MCF 10A (cell line): Measurements from ENCODE around the gene TNFRSF8. TPM values are rescaled to one million over a fixed set of nuclear protein-coding genes. Genes with fewer than 3 reads are reported as not detected.

ENCODE experiments used
- BruUV-seq: library from RNA; stranded (reverse); fragments of 400-500 nt; replicated peaks from 2 replicates; lab custom pipeline; 2021; lab: Mats Ljungman, UMichigan
- CTCF ChIA-PET: fragments of 300-600 bp; sonication (Branson Sonifier 250); formaldehyde crosslinking; extraction: SDS; loops from one replicate; lab custom pipeline; 2021; ENCODE audit warnings: antibody characterized with exemption, inconsistent platforms; lab: Yijun Ruan, JAX
- POLR2A ChIA-PET: fragments of 300-600, 350-650 bp; sonication (Branson Sonifier 250); formaldehyde crosslinking; extraction: SDS; loops from one replicate; lab custom pipeline; 2020; ENCODE audit warnings: antibody characterized with exemption, inconsistent platforms; lab: Yijun Ruan, JAX
- DNase-seq: peaks from one replicate; pipeline ENCODE4 v3.0.0-alpha.2; 2018; ENCODE audit not compliant: unreplicated experiment
- H3K27ac Mint-ChIP-seq: one replicate; pipeline ENCODE4 v1.8.0; 2022; ENCODE audit warnings: mild to moderate bottlenecking, low read depth, mixed read lengths; ENCODE audit not compliant: unreplicated experiment
- H3K27me3 Mint-ChIP-seq: one replicate; pipeline ENCODE4 v1.8.0; 2022; ENCODE audit warnings: mixed read lengths; ENCODE audit not compliant: insufficient read depth, unreplicated experiment
- H3K36me3 Mint-ChIP-seq: one replicate; pipeline ENCODE4 v1.8.0; 2022; ENCODE audit warnings: mild to moderate bottlenecking, moderate library complexity, mixed read lengths; ENCODE audit not compliant: insufficient read depth, unreplicated experiment
- H3K4me1 Mint-ChIP-seq: one replicate; pipeline ENCODE4 v1.8.0; 2022; ENCODE audit warnings: mixed read lengths; ENCODE audit not compliant: insufficient read depth, unreplicated experiment
- H3K4me3 Mint-ChIP-seq: one replicate; pipeline ENCODE4 v1.8.0; 2022; ENCODE audit warnings: mild to moderate bottlenecking, moderate library complexity, mixed read lengths; ENCODE audit not compliant: unreplicated experiment
- H3K9me3 Mint-ChIP-seq: one replicate; pipeline ENCODE4 v1.8.0; 2022; ENCODE audit warnings: mixed read lengths; ENCODE audit not compliant: unreplicated experiment
- intact Hi-C: fragments of 100-400 bp; cut with micrococcal nuclease; formaldehyde crosslinking; loops from 2 replicates; pipeline ENCODE4 v1.14.1; 2022
- total RNA-seq: library from RNA; stranded (reverse); gene quantifications from 2 replicates; pipeline ENCODE4 v1.2.3, GENCODE V29; 2022
- TF ChIP-seq, protein P1 (sequence below): fragments of 200-600 bp; IDR thresholded peaks from one replicate; pipeline ENCODE4 v1.8.0; 2022; ENCODE audit warnings: antibody characterized with exemption, mild to moderate bottlenecking; ENCODE audit not compliant: unreplicated experiment

Gene TNFRSF8
- total RNA-seq, 1 experiment from 2014 or later: not detected

DNA sequence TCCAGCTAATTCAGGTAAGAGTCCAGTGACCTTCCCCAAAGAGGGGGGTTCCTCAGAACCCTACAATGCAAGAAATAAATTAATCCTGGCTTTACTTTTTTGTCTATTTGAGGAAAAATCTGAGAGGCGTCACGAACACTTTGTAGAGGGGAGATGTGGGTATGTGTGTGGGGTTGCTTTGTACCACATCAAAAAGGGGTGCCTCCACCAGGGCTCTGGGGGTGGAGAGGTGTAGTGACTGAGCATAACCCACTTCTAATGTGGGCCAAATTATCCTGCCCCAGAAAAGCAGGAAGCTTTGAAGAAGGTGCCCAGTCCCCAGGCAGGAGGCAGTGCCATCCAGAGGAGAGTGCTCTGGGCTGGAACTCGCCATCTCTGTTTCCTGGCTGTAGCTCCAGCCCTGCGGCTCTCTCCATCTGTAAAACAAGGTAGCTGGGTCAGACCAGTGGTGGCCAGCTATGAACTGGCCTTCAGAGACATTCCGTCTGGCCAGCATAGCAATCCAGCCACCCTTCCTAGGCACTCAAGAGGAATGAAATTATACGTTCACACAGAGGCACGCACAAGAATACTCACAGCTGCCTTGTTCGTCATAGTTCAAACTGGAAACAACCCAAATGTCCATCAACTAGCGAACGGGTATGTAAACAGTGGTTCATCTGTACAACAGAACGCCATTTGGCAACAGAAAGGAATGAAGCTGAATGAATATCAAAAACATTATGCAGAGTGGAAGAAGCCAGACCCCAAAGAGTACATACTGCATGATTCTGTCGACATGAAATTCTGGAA is 58.3 kb downstream of the TNFRSF8 start:
- TF ChIP-seq, protein P1, sequence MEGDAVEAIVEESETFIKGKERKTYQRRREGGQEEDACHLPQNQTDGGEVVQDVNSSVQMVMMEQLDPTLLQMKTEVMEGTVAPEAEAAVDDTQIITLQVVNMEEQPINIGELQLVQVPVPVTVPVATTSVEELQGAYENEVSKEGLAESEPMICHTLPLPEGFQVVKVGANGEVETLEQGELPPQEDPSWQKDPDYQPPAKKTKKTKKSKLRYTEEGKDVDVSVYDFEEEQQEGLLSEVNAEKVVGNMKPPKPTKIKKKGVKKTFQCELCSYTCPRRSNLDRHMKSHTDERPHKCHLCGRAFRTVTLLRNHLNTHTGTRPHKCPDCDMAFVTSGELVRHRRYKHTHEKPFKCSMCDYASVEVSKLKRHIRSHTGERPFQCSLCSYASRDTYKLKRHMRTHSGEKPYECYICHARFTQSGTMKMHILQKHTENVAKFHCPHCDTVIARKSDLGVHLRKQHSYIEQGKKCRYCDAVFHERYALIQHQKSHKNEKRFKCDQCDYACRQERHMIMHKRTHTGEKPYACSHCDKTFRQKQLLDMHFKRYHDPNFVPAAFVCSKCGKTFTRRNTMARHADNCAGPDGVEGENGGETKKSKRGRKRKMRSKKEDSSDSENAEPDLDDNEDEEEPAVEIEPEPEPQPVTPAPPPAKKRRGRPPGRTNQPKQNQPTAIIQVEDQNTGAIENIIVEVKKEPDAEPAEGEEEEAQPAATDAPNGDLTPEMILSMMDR: no peak
- peak; percentile 26 for DNase-seq
- Mint-ChIP-seq H3K27ac (no peak overlapping the region), H3K4me1 (no peaks in the 10 kb centered on the region), H3K27me3 (peaks cover 28% of the 10 kb centered on the region), H3K9me3 (no peaks in the 10 kb centered on the region), H3K4me3 (no peak overlapping the region), H3K36me3 (no peaks in the 10 kb centered on the region)
- CTCF ChIA-PET: interaction anchor here (1.1 to 11.7 kb wide), 2 partner anchors 85 to 108 kb away, joined by 3 to 316 read pairs; no protein-coding TSS in a partner anchor
- POLR2A ChIA-PET: interaction anchor here (1.0 kb wide), 1 partner anchor 92 kb away, joined by 3 read pairs; no protein-coding TSS in a partner anchor
- intact Hi-C loops: no loop called here
- no TSS peak for BruUV-seq

DNA sequence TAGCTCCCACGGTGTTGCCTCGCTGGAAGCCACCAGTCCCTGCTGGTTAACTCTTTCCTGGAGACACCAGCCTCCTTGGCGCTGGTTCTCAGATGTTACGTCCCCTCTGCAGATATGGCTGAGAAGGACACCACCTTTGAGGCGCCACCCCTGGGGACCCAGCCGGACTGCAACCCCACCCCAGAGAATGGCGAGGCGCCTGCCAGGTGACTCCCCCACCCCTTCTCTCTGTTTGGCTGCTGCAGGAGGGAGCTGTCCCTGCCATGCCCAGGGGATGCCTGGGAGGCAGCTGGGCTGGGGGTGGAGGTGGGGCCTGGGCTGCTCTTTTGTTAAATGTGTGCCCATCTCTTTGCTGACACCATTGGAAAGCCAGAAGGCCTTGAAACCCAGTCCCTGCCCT is 60.1 kb downstream of the TNFRSF8 start:
- Mint-ChIP-seq H3K36me3 (no peaks in the 10 kb centered on the region), H3K4me1 (no peaks in the 10 kb centered on the region), H3K27ac (no peak overlapping the region), H3K4me3 (no peak overlapping the region), H3K27me3 (peaks cover 28% of the 10 kb centered on the region), H3K9me3 (no peaks in the 10 kb centered on the region)
- intact Hi-C loops: no loop called here
- ChIA-PET CTCF (interaction anchor here (1.2 to 11.7 kb wide), 6 partner anchors 33 to 106 kb away, joined by 3 to 316 read pairs (median 4); no protein-coding TSS in a partner anchor), POLR2A (interaction anchor here (0.6 to 1.6 kb wide), 3 partner anchors 16 to 172 kb away, joined by 3 read pairs; no protein-coding TSS in a partner anchor)
- no peak for DNase-seq
- BruUV-seq: no TSS peak
- TF ChIP-seq, protein P1: no peak

DNA sequence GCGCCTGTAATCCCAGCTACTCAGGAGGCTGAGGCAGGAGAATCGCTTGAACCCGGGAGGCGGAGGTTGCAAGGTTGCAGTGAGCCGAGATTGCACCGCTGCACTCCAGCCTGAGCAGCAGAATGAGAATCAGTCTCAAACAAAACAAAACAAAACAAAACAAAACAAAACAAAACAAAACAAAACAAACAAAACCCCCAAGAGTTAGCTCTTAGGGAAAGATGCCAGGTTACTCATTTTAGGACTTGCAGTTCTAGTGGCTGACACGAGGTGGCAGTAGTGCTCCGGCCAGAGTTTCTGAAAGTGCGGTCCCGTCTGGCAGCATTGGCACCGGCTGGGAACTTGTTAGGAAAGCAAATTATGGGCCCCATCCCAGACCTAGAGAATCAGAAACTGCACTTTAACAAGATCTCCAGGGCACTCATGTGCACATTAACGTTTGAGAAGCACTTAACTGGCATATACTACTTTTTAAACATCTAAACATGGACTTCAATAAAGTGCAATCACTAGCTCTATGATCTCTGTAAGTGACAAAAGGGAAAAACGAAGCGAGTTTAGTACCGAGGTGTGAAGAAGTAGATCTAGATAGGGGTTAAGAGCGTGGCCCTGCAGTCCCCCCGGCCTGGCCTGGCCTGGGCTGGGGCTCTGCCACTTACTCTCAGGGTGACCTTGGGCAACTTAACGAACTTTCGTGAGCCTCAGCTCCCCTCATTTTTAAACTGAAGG is 61.8 kb downstream of the TNFRSF8 start:
- H3K9me3 Mint-ChIP-seq: no peaks in the 10 kb centered on the region
- TF ChIP-seq, protein P1: peak; percentile 93
- no peaks in the 10 kb centered on the region for H3K36me3 Mint-ChIP-seq
- intact Hi-C loops: loop anchor here (1.0 to 2.0 kb wide), 2 partner anchors 84 to 152 kb away; no protein-coding TSS in a partner anchor
- no peaks in the 10 kb centered on the region for H3K4me1 Mint-ChIP-seq
- peak; percentile 74 for DNase-seq
- no TSS peak for BruUV-seq
- H3K27ac Mint-ChIP-seq: no peak overlapping the region
- CTCF ChIA-PET: interaction anchor here (0.6 to 11.7 kb wide), 38 partner anchors 10 to 1352 kb away, joined by 3 to 316 read pairs (median 4); no protein-coding TSS in a partner anchor
- peaks cover 25% of the 10 kb centered on the region for H3K27me3 Mint-ChIP-seq
- POLR2A ChIA-PET: interaction anchor here (0.6 to 1.5 kb wide), 11 partner anchors 10 to 217 kb away, joined by 3 to 8 read pairs (median 3); no protein-coding TSS in a partner anchor
- H3K4me3 Mint-ChIP-seq: no peak overlapping the region
